Tibial artery (tissue), 4 donors: Measurements from ENCODE around the gene P2RY14.

ENCODE experiments used
- DNase-seq, 2 donors: peaks; one replicate each; pipeline ENCODE4 v3.0.0-alpha.2; 2019
- H3K27ac ChIP-seq, 2 donors: fragments of 200-600 bp; sonication (generic) in 1 of 2; 1 replicate in 1 of 2; 2 replicates in 1 of 2; pipeline ENCODE4 v1.5.1; 2018 to 2019; ENCODE audit warnings: mild to moderate bottlenecking in 1 of 2
- H3K27me3 ChIP-seq, 2 donors: fragments of 200-600 bp; sonication (generic) in 1 of 2; one replicate each; pipeline versions ENCODE4 v1.5.1 to v1.6.0; 2016 to 2019
- H3K36me3 ChIP-seq, 3 donors: fragments of 200-600 bp; sonication (generic) in 2 of 3; one replicate each; pipeline ENCODE4 v1.5.1; 2016 to 2019; ENCODE audit warnings: mild to moderate bottlenecking in 2 of 3
- H3K4me1 ChIP-seq, 4 donors: fragments of 200-600 bp; sonication (generic) in 2 of 4; 1 replicate in 3 of 4; 2 replicates in 1 of 4; pipeline ENCODE4 v1.5.1; 2016 to 2019
- H3K4me3 ChIP-seq, 2 donors: fragments of 200-600 bp; sonication (generic) in 1 of 2; 1 replicate in 1 of 2; 2 replicates in 1 of 2; pipeline ENCODE4 v1.5.1; 2018 to 2019; ENCODE audit warnings: mild to moderate bottlenecking in 2 of 2
- H3K9me3 ChIP-seq, 3 donors: fragments of 200-600 bp; sonication (generic) in 1 of 3; one replicate each; pipeline ENCODE4 v1.5.1; 2016 to 2019
- CTCF ChIP-seq, 2 experiments: fragments of 200-600 bp in 1 of 2; fragments of 450-650 bp in 1 of 2; IDR thresholded peaks; one replicate each; pipeline ENCODE4 v1.5.1; 2017 to 2019; ENCODE audit warnings: antibody characterized with exemption in 2 of 2, mild to moderate bottlenecking in 1 of 2, moderate library complexity in 1 of 2
- intact Hi-C: fragments of 100-400 bp; cut with DNase I; formaldehyde crosslinking; loops from one replicate; pipeline ENCODE4 v1.15.0; 2023; ENCODE audit warnings: low total_unique reads

P2RY14 gene

GRCh38 chr3:151305060-151305774, 26.9 kb upstream of the P2RY14 start:
- H3K4me1 ChIP-seq = peaks cover 0 to 5% (median 2%) of the 10 kb centered on the region in 4 donors
- no peak for TF ChIP-seq CTCF (IDR thresholded peaks at IDR 0.05)
- H3K27me3 ChIP-seq = no peaks in the 10 kb centered on the region
- intact Hi-C loops = no loop called here
- H3K4me3 ChIP-seq = no peak overlapping the region
- H3K27ac ChIP-seq = no peak overlapping the region
- no peaks in the 10 kb centered on the region for H3K9me3 ChIP-seq
- peak in 1 of 2 donors; percentile 57 for DNase-seq
- no peaks in the 10 kb centered on the region for H3K36me3 ChIP-seq

DNA sequence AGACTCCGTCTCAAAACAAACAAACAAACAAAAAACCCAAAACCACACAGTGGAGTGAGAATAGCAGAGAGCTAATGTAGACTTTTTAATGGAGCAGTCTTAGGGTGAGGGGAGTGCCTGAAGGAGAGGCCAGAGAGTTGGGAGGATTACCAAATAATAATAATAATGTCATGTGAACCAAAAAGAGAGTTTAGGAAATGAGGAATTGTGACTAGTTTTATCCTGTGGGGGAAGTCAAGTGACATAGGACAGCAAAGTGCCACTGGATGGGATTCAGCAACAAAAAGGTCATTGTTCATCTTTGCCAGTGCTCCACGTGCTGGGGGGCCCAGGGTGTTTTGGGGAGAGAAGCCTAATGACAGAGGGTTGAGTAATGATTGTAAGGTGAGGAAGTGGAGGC, 25.4 kb upstream of the P2RY14 start:
- Histone ChIP-seq H3K27me3 (no peaks in the 10 kb centered on the region), H3K27ac (no peak overlapping the region), H3K36me3 (no peaks in the 10 kb centered on the region), H3K4me3 (no peak overlapping the region), H3K4me1 (peaks cover 0 to 5% (median 2%) of the 10 kb centered on the region in 4 donors), H3K9me3 (no peaks in the 10 kb centered on the region)
- intact Hi-C loops = no loop called here
- no peak for TF ChIP-seq CTCF (IDR thresholded peaks at IDR 0.05)
- DNase-seq = no peak

DNA sequence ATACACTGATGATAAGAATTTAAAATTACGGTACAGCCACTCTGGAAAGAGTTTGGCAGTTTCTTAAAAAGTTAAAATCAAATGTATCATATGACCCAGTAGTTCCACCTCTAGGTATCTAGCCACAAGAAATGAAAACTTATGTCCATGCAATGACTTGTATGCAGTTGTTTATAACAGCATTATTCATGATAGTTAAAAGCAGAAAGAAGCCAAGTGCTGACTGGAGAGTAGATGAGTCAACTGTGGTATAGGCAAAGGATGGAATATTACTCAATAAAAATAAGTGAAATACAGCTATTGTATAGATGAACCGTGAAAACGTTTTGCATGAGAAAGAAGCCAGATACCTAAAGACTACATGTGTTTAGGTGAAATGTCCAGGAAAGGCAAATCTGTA, 23.4 kb upstream of the P2RY14 start:
- Histone ChIP-seq H3K9me3 (no peaks in the 10 kb centered on the region), H3K27me3 (no peaks in the 10 kb centered on the region), H3K4me1 (peaks cover 0 to 5% (median 2%) of the 10 kb centered on the region in 4 donors), H3K36me3 (no peaks in the 10 kb centered on the region), H3K4me3 (no peak overlapping the region), H3K27ac (no peak overlapping the region)
- DNase-seq = no peak
- intact Hi-C loops = no loop called here
- no peak for TF ChIP-seq CTCF (IDR thresholded peaks at IDR 0.05)

GRCh38 chr3:151300539-151300938, 22.2 kb upstream of the P2RY14 start:
- Histone ChIP-seq H3K27me3 (no peaks in the 10 kb centered on the region), H3K4me1 (peaks cover 0 to 3% (median 0%) of the 10 kb centered on the region in 4 donors), H3K9me3 (no peaks in the 10 kb centered on the region), H3K27ac (no peak overlapping the region), H3K4me3 (no peak overlapping the region), H3K36me3 (no peaks in the 10 kb centered on the region)
- no peak for DNase-seq
- intact Hi-C loops = no loop called here
- TF ChIP-seq CTCF (IDR thresholded peaks at IDR 0.05) = no peak

DNA sequence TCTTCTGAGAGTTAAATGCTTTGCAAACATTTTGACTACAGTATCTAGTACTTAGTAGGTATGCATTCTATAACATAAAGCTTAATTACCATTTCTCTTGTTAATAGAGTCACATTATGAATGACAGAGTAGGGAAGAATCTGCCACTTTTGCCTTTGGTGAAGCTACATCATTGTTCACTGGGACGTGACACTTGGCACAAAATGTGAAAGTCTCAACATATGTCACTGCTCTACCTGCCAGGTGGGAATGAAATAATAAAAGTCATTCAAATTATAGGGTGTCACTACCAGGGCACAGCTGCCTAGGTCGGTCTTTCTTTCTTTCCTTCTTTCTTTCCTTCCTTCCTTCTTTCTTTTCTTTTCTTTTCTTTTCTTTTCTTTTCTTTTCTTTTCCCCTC, 20.7 kb upstream of the P2RY14 start:
- no peak for DNase-seq
- no peak overlapping the region for H3K4me3 ChIP-seq
- no peaks in the 10 kb centered on the region for H3K36me3 ChIP-seq
- no peaks in the 10 kb centered on the region for H3K27me3 ChIP-seq
- no peaks in the 10 kb centered on the region for H3K9me3 ChIP-seq
- no peaks in the 10 kb centered on the region for H3K4me1 ChIP-seq
- intact Hi-C loops = no loop called here
- no peak overlapping the region for H3K27ac ChIP-seq
- TF ChIP-seq CTCF (IDR thresholded peaks at IDR 0.05) = no peak
